Astrocyte (in vitro differentiated cells and primary cell): ENCODE data around the gene TLCD2. TPM values are rescaled to one million over a fixed set of nuclear protein-coding genes. Genes with fewer than 3 reads are reported as not detected.

Source experiments
- DNase-seq: peaks from one replicate; pipeline ENCODE4 v3.0.0-alpha.2; 2010; ENCODE audit warnings: low read depth
- FAIRE-seq: peaks from 2 replicates; lab custom pipeline; 2011; peaks lifted over from hg19 to GRCh38; lab: Jason Lieb, UNC
- H2AFZ ChIP-seq: 2 replicates; pipeline ENCODE4 v1.6.0; 2012; ENCODE audit warnings: low read depth, low read length, inconsistent platforms
- H3K27ac ChIP-seq: 2 replicates; pipeline ENCODE4 v1.5.1; 2011; ENCODE audit warnings: low read depth, low read length, inconsistent platforms
- H3K27me3 ChIP-seq: 2 replicates; pipeline ENCODE4 v1.6.0; 2011; ENCODE audit warnings: low read length, inconsistent platforms; ENCODE audit not compliant: insufficient read depth
- H3K36me3 ChIP-seq: 2 replicates; pipeline ENCODE4 v1.5.1; 2011; ENCODE audit warnings: low read length, inconsistent platforms; ENCODE audit not compliant: insufficient read depth
- H3K4me1 ChIP-seq: 2 replicates; pipeline ENCODE4 v1.5.1; 2011; ENCODE audit warnings: low read length, inconsistent platforms; ENCODE audit not compliant: insufficient read depth
- H3K4me2 ChIP-seq: 2 replicates; pipeline ENCODE4 v1.6.0; 2012; ENCODE audit warnings: low read length, inconsistent platforms
- H3K4me3 ChIP-seq: 2 replicates; pipeline ENCODE4 v1.5.1; 2011; ENCODE audit warnings: low read depth, mild to moderate bottlenecking, low read length, inconsistent platforms; ENCODE audit not compliant: insufficient read depth
- H3K79me2 ChIP-seq: 2 replicates; pipeline ENCODE4 v1.6.0; 2012; ENCODE audit warnings: mild to moderate bottlenecking, low read length, inconsistent platforms; ENCODE audit not compliant: insufficient read depth
- H3K9ac ChIP-seq: 2 replicates; pipeline ENCODE4 v1.6.0; 2012; ENCODE audit warnings: mild to moderate bottlenecking, low read length, inconsistent platforms
- H3K9me3 ChIP-seq: 2 replicates; pipeline ENCODE4 v1.5.1; 2012; ENCODE audit warnings: low read depth, mild to moderate bottlenecking, low read length, inconsistent platforms; ENCODE audit not compliant: insufficient read depth
- H4K20me1 ChIP-seq: 2 replicates; pipeline ENCODE4 v1.6.0; 2012; ENCODE audit warnings: low read length, inconsistent platforms; ENCODE audit not compliant: insufficient read depth
- H3K27ac Mint-ChIP-seq: one replicate; pipeline ENCODE4 v1.8.0; 2021; ENCODE audit warnings: mild to moderate bottlenecking, mixed read lengths; ENCODE audit not compliant: unreplicated experiment
- H3K27me3 Mint-ChIP-seq: one replicate; pipeline ENCODE4 v1.8.0; 2021; ENCODE audit warnings: low read depth, mixed read lengths; ENCODE audit not compliant: unreplicated experiment
- H3K36me3 Mint-ChIP-seq: one replicate; pipeline ENCODE4 v1.8.0; 2021; ENCODE audit warnings: low read depth, mixed read lengths; ENCODE audit not compliant: unreplicated experiment
- H3K4me1 Mint-ChIP-seq: one replicate; pipeline ENCODE4 v1.8.0; 2021; ENCODE audit warnings: low read depth, mixed read lengths; ENCODE audit not compliant: unreplicated experiment
- H3K4me3 Mint-ChIP-seq: one replicate; pipeline ENCODE4 v1.8.0; 2021; ENCODE audit warnings: mild to moderate bottlenecking, moderate library complexity, mixed read lengths; ENCODE audit not compliant: unreplicated experiment
- H3K9me3 Mint-ChIP-seq: one replicate; pipeline ENCODE4 v1.8.0; 2021; ENCODE audit warnings: mild to moderate bottlenecking, mixed read lengths; ENCODE audit not compliant: unreplicated experiment
- EZH2 ChIP-seq: IDR thresholded peaks from 2 replicates; pipeline ENCODE4 v1.6.1; 2012; ENCODE audit warnings: mild to moderate bottlenecking, low read length, inconsistent platforms; ENCODE audit not compliant: insufficient read depth
- total RNA-seq: library from RNA; stranded (reverse); gene quantifications from 2 replicates; pipeline ENCODE4 v1.2.1, GENCODE V29; 2021
- TF ChIP-seq, protein P1 (sequence below): IDR thresholded peaks from 2 replicates; pipeline ENCODE4 v1.5.1; 2011; ENCODE audit warnings: low read depth, mild to moderate bottlenecking, inconsistent platforms, low read length, moderate library complexity; ENCODE audit not compliant: insufficient read depth

The TLCD2 gene
- total RNA-seq, 1 donor from 2014 or later: 6.0 TPM

GRCh38 chr17:1752425-1753262, 42.5 kb upstream of the TLCD2 start:
- H3K27ac ChIP-seq: no peak overlapping the region
- peaks cover 7% of the 10 kb centered on the region for H3K9me3 ChIP-seq
- H3K9me3 Mint-ChIP-seq: no peaks in the 10 kb centered on the region
- FAIRE-seq (no peak), DNase-seq (no peak)
- H3K36me3 ChIP-seq: no peaks in the 10 kb centered on the region
- H3K27me3 Mint-ChIP-seq: peaks cover 12% of the 10 kb centered on the region
- H3K79me2 ChIP-seq: no peaks in the 10 kb centered on the region
- no peak overlapping the region for H2AFZ ChIP-seq
- no peaks in the 10 kb centered on the region for H3K4me1 ChIP-seq
- H3K4me2 ChIP-seq: no peak overlapping the region
- H4K20me1 ChIP-seq: no peaks in the 10 kb centered on the region
- H3K4me3 ChIP-seq: no peak overlapping the region
- no peaks in the 10 kb centered on the region for H3K4me1 Mint-ChIP-seq
- peaks cover 4% of the 10 kb centered on the region for H3K27me3 ChIP-seq
- H3K4me3 Mint-ChIP-seq: no peak overlapping the region
- no peak overlapping the region for H3K27ac Mint-ChIP-seq
- TF ChIP-seq, protein P1, sequence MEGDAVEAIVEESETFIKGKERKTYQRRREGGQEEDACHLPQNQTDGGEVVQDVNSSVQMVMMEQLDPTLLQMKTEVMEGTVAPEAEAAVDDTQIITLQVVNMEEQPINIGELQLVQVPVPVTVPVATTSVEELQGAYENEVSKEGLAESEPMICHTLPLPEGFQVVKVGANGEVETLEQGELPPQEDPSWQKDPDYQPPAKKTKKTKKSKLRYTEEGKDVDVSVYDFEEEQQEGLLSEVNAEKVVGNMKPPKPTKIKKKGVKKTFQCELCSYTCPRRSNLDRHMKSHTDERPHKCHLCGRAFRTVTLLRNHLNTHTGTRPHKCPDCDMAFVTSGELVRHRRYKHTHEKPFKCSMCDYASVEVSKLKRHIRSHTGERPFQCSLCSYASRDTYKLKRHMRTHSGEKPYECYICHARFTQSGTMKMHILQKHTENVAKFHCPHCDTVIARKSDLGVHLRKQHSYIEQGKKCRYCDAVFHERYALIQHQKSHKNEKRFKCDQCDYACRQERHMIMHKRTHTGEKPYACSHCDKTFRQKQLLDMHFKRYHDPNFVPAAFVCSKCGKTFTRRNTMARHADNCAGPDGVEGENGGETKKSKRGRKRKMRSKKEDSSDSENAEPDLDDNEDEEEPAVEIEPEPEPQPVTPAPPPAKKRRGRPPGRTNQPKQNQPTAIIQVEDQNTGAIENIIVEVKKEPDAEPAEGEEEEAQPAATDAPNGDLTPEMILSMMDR: no peak
- no peak for TF ChIP-seq EZH2
- no peak overlapping the region for H3K9ac ChIP-seq
- H3K36me3 Mint-ChIP-seq: no peaks in the 10 kb centered on the region

- Histone ChIP-seq H3K4me2 (no peak overlapping the region), H3K79me2 (no peaks in the 10 kb centered on the region), H3K36me3 (no peaks in the 10 kb centered on the region), H4K20me1 (no peaks in the 10 kb centered on the region), H3K27ac (no peak overlapping the region), H3K9ac (no peak overlapping the region), H2AFZ (no peak overlapping the region), H3K27me3 (peaks cover 4% of the 10 kb centered on the region), H3K4me3 (no peak overlapping the region), H3K4me1 (no peaks in the 10 kb centered on the region), H3K9me3 (peaks cover 7% of the 10 kb centered on the region)
- no peaks in the 10 kb centered on the region for H3K36me3 Mint-ChIP-seq
- TF ChIP-seq EZH2: no peak
- TF ChIP-seq, protein P1: no peak
- DNase-seq (no peak), FAIRE-seq (no peak)
- H3K27me3 Mint-ChIP-seq: peaks cover 7% of the 10 kb centered on the region
- H3K27ac Mint-ChIP-seq: no peak overlapping the region
- no peaks in the 10 kb centered on the region for H3K4me1 Mint-ChIP-seq
- no peak overlapping the region for H3K4me3 Mint-ChIP-seq
- H3K9me3 Mint-ChIP-seq: no peaks in the 10 kb centered on the region
Measured at GRCh38 chr17:1750628-1751027, 40.5 kb upstream of the TLCD2 start.

DNA sequence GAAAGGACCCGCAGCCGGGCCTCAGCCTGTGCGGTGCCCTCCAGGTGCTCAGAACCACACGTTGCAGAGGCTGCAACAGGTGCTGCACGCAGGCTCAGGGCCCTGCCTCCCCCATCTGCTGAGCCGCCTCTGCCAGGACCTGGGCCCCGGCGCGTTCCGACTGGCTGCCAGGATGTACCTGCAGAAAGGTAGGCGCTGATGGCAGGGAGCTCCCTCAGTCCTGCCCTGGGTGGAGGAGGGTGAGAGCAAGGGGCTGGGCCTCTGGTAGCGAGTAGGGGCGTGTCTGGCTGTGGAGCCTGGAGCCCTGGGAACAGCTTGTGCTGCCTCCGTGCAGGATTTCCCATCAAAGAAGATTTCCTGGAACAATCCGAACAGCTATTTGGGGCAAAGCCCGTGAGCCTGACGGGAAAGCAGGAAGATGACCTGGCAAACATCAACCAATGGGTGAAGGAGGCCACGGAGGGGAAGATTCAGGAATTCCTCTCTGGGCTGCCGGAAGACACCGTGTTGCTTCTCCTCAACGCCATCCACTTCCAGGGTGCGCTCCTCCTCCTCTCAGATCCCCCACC, 36.9 kb upstream of the TLCD2 start:
- no peak overlapping the region for H3K27ac ChIP-seq
- Mint-ChIP-seq H3K27me3 (peaks cover 5% of the 10 kb centered on the region), H3K36me3 (no peaks in the 10 kb centered on the region), H3K4me3 (no peak overlapping the region), H3K4me1 (no peaks in the 10 kb centered on the region), H3K27ac (no peak overlapping the region), H3K9me3 (no peaks in the 10 kb centered on the region)
- H3K4me2 ChIP-seq: no peak overlapping the region
- no peak overlapping the region for H3K9ac ChIP-seq
- H3K9me3 ChIP-seq: peaks cover 7% of the 10 kb centered on the region
- H3K36me3 ChIP-seq: no peaks in the 10 kb centered on the region
- FAIRE-seq: no peak
- no peak for DNase-seq
- no peaks in the 10 kb centered on the region for H3K27me3 ChIP-seq
- H3K79me2 ChIP-seq: no peaks in the 10 kb centered on the region
- no peak overlapping the region for H3K4me3 ChIP-seq
- H4K20me1 ChIP-seq: no peaks in the 10 kb centered on the region
- no peak overlapping the region for H2AFZ ChIP-seq
- H3K4me1 ChIP-seq: no peaks in the 10 kb centered on the region
- no peak for TF ChIP-seq EZH2
- TF ChIP-seq, protein P1: no peak
